HepG2 (cell line): ENCODE data around the gene CIART. TPM values are rescaled to one million over a fixed set of nuclear protein-coding genes. Genes with fewer than 3 reads are reported as not detected.

Source experiments
- ARID3A ChIP-seq: IDR thresholded peaks from 2 replicates; pipeline ENCODE4 v1.6.1; 2012; ENCODE audit warnings: low read depth, low read length, improper control_type of control experiment
- ARNTL ChIP-seq: sonication (generic); formaldehyde crosslinking; IDR thresholded peaks from 2 replicates; pipeline ENCODE4 v1.4.0; 2020; ENCODE audit warnings: mild to moderate bottlenecking, missing genetic modification reagents
- CCAR2 ChIP-seq: fragments of 200-400 bp; formaldehyde crosslinking; optimal IDR thresholded peaks from 2 replicates; pipeline ENCODE3; 2018; ENCODE audit warnings: low read depth, mild to moderate bottlenecking, low read length, moderate library complexity
- FOXA1 ChIP-seq, 2 experiments: fragments of 450-650 bp in 1 of 2; sonication (generic) in 1 of 2; formaldehyde crosslinking in 1 of 2; IDR thresholded peaks; 2 replicates each; pipeline versions ENCODE4 v1.4.0 to v1.6.1; 2016 to 2020; ENCODE audit warnings: missing genetic modification reagents in 1 of 2
- GMEB2 ChIP-seq: IDR thresholded peaks from 2 replicates; pipeline ENCODE4 v1.6.1; 2016; ENCODE audit warnings: missing biosample characterization, missing genetic modification reagents, low read depth
- HDAC6 ChIP-seq: fragments of 200-600 bp; sonication (generic); IDR thresholded peaks from 2 replicates; pipeline ENCODE4 v1.7.0; 2017; ENCODE audit warnings: mild to moderate bottlenecking, antibody characterized with exemption, low read length, low read depth
- PAX8 ChIP-seq: sonication (generic); formaldehyde crosslinking; IDR thresholded peaks from 2 replicates; pipeline ENCODE4 v1.8.0; 2022; ENCODE audit warnings: mild to moderate bottlenecking, missing genetic modification reagents, borderline replicate concordance
- ZKSCAN8 ChIP-seq: IDR thresholded peaks from 2 replicates; pipeline ENCODE4 v1.6.1; 2016; ENCODE audit warnings: borderline replicate concordance, missing genetic modification reagents, missing compliant biosample characterization
- ZNF143 ChIP-seq: sonication (generic); formaldehyde crosslinking; IDR thresholded peaks from 2 replicates; pipeline ENCODE4 v1.4.0; 2020; ENCODE audit warnings: missing genetic modification reagents
- ZNF501 ChIP-seq: sonication (generic); formaldehyde crosslinking; IDR thresholded peaks from 2 replicates; pipeline ENCODE4 v1.5.1; 2020; ENCODE audit warnings: mild to moderate bottlenecking, moderate library complexity, missing genetic modification reagents
- ZNF552 ChIP-seq: sonication (generic); formaldehyde crosslinking; IDR thresholded peaks from 2 replicates; pipeline ENCODE4 v1.9.0; 2022; ENCODE audit warnings: missing genetic modification reagents, mild to moderate bottlenecking, borderline replicate concordance
- ZNF570 ChIP-seq: sonication (generic); formaldehyde crosslinking; IDR thresholded peaks from 2 replicates; pipeline ENCODE4 v1.4.0; 2020; ENCODE audit warnings: mild to moderate bottlenecking, missing genetic modification reagents, borderline replicate concordance
- ZNF574 ChIP-seq: sonication (generic); formaldehyde crosslinking; IDR thresholded peaks from 2 replicates; pipeline ENCODE4 v1.4.0; 2020; ENCODE audit warnings: missing genetic modification reagents
- ZNF782 ChIP-seq: sonication (generic); formaldehyde crosslinking; IDR thresholded peaks from 2 replicates; pipeline ENCODE4 v1.4.0; 2020; ENCODE audit warnings: missing genetic modification reagents, mild to moderate bottlenecking, borderline replicate concordance
- polyA plus RNA-seq, 8 experiments: library from polyadenylated mRNA; depleted of rRNA in 3 of 8; stranded (reverse) in 7 of 8; unstranded in 1 of 8; fragments of >200 nt; fragmentation: Illumina TruSeq in 4 of 8; extraction: Trizol in 4 of 8; gene quantifications; 2 replicates each; pipeline versions ENCODE4 v1.2.1 to v1.2.3, GENCODE V29; 2011 to 2016; ENCODE audit warnings: low read depth in 4 of 8, missing spikeins in 1 of 8, mixed read lengths in 1 of 8; ENCODE audit not compliant: insufficient read depth in 1 of 8
- total RNA-seq, 5 experiments: library from RNA; depleted of rRNA; stranded (reverse); fragments of >200 nt; fragmentation: Illumina TruSeq; extraction: Trizol; gene quantifications; 2 replicates each; pipeline ENCODE4 v1.2.3, GENCODE V29; 2016; ENCODE audit warnings: low read depth in 1 of 5
- TF ChIP-seq, protein P1 (sequence below): sonication (generic); formaldehyde crosslinking; IDR thresholded peaks from 2 replicates; pipeline ENCODE4 v1.5.1; 2020; ENCODE audit warnings: mild to moderate bottlenecking, missing genetic modification reagents

Gene CIART
- total and polyA plus RNA-seq, 2 of the 13 experiments (the other 11 are each of a cell fraction or from before 2014, with no cell fraction given), result 0.58 TPM; not detected in 1

DNA sequence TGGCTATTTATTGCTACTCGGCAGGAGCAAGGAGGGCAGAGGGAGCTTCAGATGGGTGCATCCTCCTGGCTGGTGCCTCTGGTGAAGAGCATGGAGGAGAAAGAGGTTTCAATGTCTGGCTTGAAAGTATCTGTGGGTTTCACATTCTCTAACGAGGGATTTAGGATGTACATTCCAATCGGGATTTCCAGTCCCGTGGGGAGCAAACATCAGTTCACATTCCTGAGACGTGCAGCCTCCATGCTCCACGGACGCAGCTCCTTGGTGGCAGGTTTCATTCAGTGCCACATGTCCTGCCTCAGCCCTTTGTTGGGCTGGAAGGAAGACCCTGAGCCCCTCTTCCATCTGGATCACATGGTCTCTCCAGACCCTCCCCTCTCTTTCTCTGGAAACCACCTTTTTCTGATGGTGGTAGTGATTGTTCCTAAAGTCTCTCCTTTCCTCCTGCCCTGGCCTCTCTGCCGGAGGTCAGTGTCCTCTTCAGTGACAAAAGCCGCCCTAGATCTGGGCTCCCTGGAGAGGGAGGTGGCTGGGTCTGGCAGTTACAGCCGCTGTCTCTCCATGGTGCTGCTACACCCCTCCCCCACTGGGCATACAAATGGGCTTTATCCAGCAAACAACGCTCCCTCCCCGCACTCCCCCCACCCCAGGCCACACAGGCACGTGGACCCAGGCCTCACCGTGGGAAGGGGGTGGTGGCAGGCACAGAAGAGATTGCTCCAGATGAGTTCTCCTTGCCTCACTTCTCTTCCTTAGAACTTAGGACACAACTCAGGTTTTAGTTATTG, 25.6 kb upstream of the CIART start (continued):
- no peak for TF ChIP-seq ZNF574 (CRISPR knock-in tag)
- no peak for TF ChIP-seq CCAR2
- no peak for TF ChIP-seq ZKSCAN8 (CRISPR knock-in tag)
- TF ChIP-seq, protein P1, sequence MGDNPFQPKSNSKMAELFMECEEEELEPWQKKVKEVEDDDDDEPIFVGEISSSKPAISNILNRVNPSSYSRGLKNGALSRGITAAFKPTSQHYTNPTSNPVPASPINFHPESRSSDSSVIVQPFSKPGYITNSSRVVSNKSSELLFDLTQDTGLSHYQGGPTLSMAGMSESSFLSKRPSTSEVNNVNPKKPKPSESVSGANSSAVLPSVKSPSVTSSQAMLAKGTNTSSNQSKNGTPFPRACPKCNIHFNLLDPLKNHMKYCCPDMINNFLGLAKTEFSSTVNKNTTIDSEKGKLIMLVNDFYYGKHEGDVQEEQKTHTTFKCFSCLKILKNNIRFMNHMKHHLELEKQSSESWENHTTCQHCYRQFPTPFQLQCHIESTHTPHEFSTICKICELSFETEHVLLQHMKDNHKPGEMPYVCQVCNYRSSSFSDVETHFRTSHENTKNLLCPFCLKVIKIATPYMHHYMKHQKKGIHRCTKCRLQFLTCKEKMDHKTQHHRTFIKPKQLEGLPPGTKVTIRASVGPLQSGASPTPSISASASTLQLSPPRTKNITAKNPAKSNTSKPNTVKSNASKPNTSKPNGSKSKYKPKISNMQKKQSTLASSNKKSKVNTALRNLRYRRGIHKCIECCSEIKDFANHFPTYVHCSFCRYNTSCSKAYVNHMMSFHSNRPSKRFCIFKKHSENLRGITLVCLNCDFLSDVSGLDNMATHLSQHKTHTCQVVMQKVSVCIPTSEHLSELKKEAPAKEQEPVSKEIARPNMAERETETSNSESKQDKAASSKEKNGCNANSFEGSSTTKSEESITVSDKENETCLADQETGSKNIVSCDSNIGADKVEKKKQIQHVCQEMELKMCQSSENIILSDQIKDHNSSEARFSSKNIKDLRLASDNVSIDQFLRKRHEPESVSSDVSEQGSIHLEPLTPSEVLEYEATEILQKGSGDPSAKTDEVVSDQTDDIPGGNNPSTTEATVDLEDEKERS (CRISPR knock-in tag), result no peak
- peak; percentile 75 for TF ChIP-seq ARNTL (CRISPR knock-in tag)
- TF ChIP-seq GMEB2 (CRISPR knock-in tag), result no peak
- TF ChIP-seq PAX8 (CRISPR knock-in tag), result no peak
- TF ChIP-seq ZNF782 (CRISPR knock-in tag), result no peak
- TF ChIP-seq ZNF501 (CRISPR knock-in tag), result no peak
- TF ChIP-seq ZNF570 (CRISPR knock-in tag), result no peak
- TF ChIP-seq ZNF143 (CRISPR knock-in tag), result no peak
- no peak for TF ChIP-seq ZNF552
- TF ChIP-seq HDAC6, result no peak
- no peak for TF ChIP-seq FOXA1 (IDR thresholded peaks at IDR 0.05)
- TF ChIP-seq FOXA1 (CRISPR knock-in tag; IDR thresholded peaks at IDR 0.05), result no peak
- no peak for TF ChIP-seq ARID3A
